Large intestine (tissue), 12 donors: ENCODE measurements around the gene WDR64. TPM values are rescaled to one million over a fixed set of nuclear protein-coding genes. Genes with fewer than 3 reads are reported as not detected.

Source experiments
- DNase-seq, 2 donors: peaks; one replicate each; pipeline versions ENCODE4 v3.0.0 to v3.0.0-alpha.2; 2013
- H3K27ac ChIP-seq: one replicate; pipeline ENCODE4 v1.5.1; 2013; ENCODE audit warnings: low read length
- H3K27me3 ChIP-seq: 2 replicates; pipeline ENCODE4 v1.6.1; 2013; ENCODE audit warnings: low read length; ENCODE audit not compliant: control insufficient read depth, insufficient read depth
- H3K36me3 ChIP-seq: 2 replicates; pipeline ENCODE4 v1.6.1; 2013; ENCODE audit warnings: low read length; ENCODE audit not compliant: control insufficient read depth, insufficient read depth
- H3K4me1 ChIP-seq: one replicate; pipeline ENCODE4 v1.6.1; 2013; ENCODE audit warnings: low read length; ENCODE audit not compliant: control insufficient read depth, insufficient read depth
- H3K4me3 ChIP-seq: one replicate; pipeline ENCODE4 v1.5.1; 2013; ENCODE audit warnings: low read length
- H3K9me3 ChIP-seq: one replicate; pipeline ENCODE4 v1.6.1; 2013; ENCODE audit warnings: mild to moderate bottlenecking, low read depth, low read length, moderate library complexity; ENCODE audit not compliant: control insufficient read depth
- WGBS: methylation state at CpG from one replicate; pipeline ENCODE4 v1.1.5; 2013; ENCODE audit warnings: low lambda C conversion rate; ENCODE audit not compliant: insufficient coverage; 5-methylcytosine and 5-hydroxymethylcytosine counted together
- long read RNA-seq, 11 donors: transcript quantifications; one replicate each; lab custom pipeline, GENCODE V29; 2026
- polyA plus RNA-seq: library from polyadenylated mRNA; unstranded; fragments of 120-200 nt; gene quantifications from one replicate; pipeline ENCODE4 v1.2.1, GENCODE V29; 2013

Gene WDR64
- polyA plus RNA-seq, result 0.03 TPM
- long read RNA-seq, donor 1, result 0 reads
- long read RNA-seq, donor 2, result 0 reads
- long read RNA-seq, donor 3, result 0 reads
- long read RNA-seq, donor 4, result 0 reads
- long read RNA-seq, donor 5, result 0 reads
- long read RNA-seq, donor 6, result 0 reads
- long read RNA-seq, donor 7, result 0 reads
- long read RNA-seq, donor 8, result 0 reads
- long read RNA-seq, donor 9, result 0 reads
- long read RNA-seq, donor 10, result 0 reads
- long read RNA-seq, donor 11, result 0 reads

DNA sequence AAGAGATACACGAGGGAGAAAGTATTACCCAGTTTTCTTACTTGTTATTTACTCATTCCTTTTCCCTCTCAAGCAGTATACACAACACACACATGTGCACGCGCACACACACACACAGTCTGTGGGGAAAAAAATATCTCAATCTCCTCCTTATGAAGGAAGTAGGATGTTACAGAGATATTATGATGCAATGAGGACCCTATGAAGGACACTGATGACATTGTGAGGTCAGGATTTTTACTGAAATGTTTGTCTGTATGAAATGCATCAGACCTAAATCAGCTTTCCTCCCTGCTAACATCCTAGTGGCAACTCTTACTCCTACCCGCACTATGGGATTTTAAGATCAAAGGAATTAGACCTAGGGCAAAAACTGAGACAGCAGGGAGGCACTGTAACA is at the start of gene WDR64:
WDR64 (plus strand) TSS at position 270 of the 400 bp plus-strand sequence. CDS start 204 bp downstream, outside the sequence.
- no peak for DNase-seq
- Histone ChIP-seq H3K4me1 (no peaks in the 10 kb centered on the region), H3K9me3 (no peaks in the 10 kb centered on the region), H3K4me3 (no peak within 1 kb of the TSS), H3K27me3 (peaks cover 2% of the 10 kb centered on the region), H3K36me3 (no peaks in the 10 kb centered on the region), H3K27ac (no peak within 1 kb of the TSS)
- WGBS, result 100% methylated on average over 1 of the region's 4 CpGs

DNA sequence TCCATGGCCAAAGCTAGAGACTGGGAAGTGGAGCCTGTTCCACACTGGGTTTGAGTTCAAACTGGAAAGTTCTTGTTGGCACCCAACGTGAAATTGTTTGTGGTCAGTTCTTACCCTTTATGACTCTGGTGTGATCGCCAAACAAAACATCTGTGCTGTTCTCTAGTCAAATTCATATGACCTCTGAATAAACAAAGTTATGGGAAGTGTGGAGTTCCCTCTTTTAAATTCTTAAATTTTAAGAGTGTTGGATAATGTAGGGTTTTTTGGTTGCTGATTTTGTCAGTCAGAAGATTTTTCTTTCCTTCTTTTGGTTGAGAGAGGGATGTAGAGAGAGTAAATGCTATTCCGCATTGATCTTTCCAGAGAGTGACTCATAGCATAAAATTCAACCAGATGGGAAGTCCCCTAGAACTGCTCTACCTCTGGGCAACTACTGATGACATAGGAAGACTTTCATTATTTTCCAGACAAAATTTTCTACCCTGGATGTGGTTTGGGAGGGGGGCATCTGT is 48.3 kb upstream of the WDR64 start:
- WGBS, result 56% methylated on average over 2 of the region's 3 CpGs
- H3K27me3 ChIP-seq, result no peaks in the 10 kb centered on the region
- H3K9me3 ChIP-seq, result no peaks in the 10 kb centered on the region
- no peak overlapping the region for H3K27ac ChIP-seq
- no peaks in the 10 kb centered on the region for H3K4me1 ChIP-seq
- H3K36me3 ChIP-seq, result no peaks in the 10 kb centered on the region
- no peak overlapping the region for H3K4me3 ChIP-seq
- no peak for DNase-seq

DNA sequence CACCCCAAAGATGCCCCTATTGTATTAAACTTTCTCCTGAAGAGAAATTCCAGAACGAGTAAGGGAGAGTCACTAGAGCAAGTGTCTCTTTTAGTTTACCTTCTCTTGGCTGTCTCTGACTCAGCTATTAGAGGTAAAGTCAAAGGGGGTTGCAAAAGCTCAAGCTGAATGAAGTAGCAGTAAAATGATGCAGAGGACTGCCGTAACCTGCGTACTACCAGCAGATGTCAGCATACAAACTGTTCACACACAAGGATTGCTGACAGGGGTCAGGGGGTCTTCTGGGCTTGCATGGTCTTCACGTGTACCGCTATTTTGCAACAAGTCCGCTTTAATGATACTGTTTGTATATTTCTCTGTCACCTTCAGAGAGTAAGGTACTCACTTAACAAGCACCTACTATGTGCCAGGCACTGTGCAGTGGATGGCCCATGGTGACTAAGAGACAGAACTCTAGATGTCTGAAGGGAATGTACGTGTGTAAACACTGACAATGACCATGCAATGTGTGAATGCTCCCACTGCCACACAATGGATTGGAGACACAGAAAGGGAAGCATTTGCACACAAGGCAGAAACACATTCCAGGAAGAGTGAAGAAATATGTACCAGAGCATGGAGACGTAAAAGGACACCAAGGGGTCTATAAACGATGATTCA is 46.8 kb upstream of the WDR64 start:
- no peak for DNase-seq
- H3K27me3 ChIP-seq, result no peaks in the 10 kb centered on the region
- no peak overlapping the region for H3K4me3 ChIP-seq
- whole genome bisulfite sequencing, result 100% methylated on average over 1 of the region's 9 CpGs
- H3K27ac ChIP-seq, result no peak overlapping the region
- H3K4me1 ChIP-seq, result no peaks in the 10 kb centered on the region
- H3K36me3 ChIP-seq, result no peaks in the 10 kb centered on the region
- no peaks in the 10 kb centered on the region for H3K9me3 ChIP-seq

- no peaks in the 10 kb centered on the region for H3K27me3 ChIP-seq
- H3K4me1 ChIP-seq, result no peaks in the 10 kb centered on the region
- no peak for DNase-seq
- WGBS, result 81% methylated on average over 5 of the region's 5 CpGs
- H3K9me3 ChIP-seq, result no peaks in the 10 kb centered on the region
- no peaks in the 10 kb centered on the region for H3K36me3 ChIP-seq
- H3K27ac ChIP-seq, result no peak overlapping the region
- no peak overlapping the region for H3K4me3 ChIP-seq
These were observed 45.5 kb upstream of the WDR64 start for GRCh38 chr1:241606544-241606943.

GRCh38 chr1:241607497-241607896 is 44.6 kb upstream of the WDR64 start:
- Histone ChIP-seq H3K36me3 (no peaks in the 10 kb centered on the region), H3K27me3 (no peaks in the 10 kb centered on the region), H3K4me1 (no peaks in the 10 kb centered on the region), H3K9me3 (no peaks in the 10 kb centered on the region), H3K4me3 (no peak overlapping the region), H3K27ac (no peak overlapping the region)
- DNase-seq, result no peak

- Histone ChIP-seq H3K36me3 (no peaks in the 10 kb centered on the region), H3K4me3 (no peak overlapping the region), H3K9me3 (no peaks in the 10 kb centered on the region), H3K27me3 (no peaks in the 10 kb centered on the region), H3K27ac (no peak overlapping the region), H3K4me1 (no peaks in the 10 kb centered on the region)
- no peak for DNase-seq
- 73% methylated on average over 2 of the region's 3 CpGs for WGBS
These were observed 43.6 kb upstream of the WDR64 start for GRCh38 chr1:241608379-241609033.

GRCh38 chr1:241610056-241610815 is 41.8 kb upstream of the WDR64 start:
- Histone ChIP-seq H3K4me3 (no peak overlapping the region), H3K9me3 (no peaks in the 10 kb centered on the region), H3K27me3 (no peaks in the 10 kb centered on the region), H3K4me1 (peaks cover 3% of the 10 kb centered on the region), H3K27ac (no peak overlapping the region), H3K36me3 (no peaks in the 10 kb centered on the region)
- 33% methylated on average over 2 of the region's 8 CpGs for WGBS
- DNase-seq, result peak in 1 of 2 donors; percentile 23

- Histone ChIP-seq H3K27me3 (no peaks in the 10 kb centered on the region), H3K4me3 (no peak overlapping the region), H3K9me3 (no peaks in the 10 kb centered on the region), H3K27ac (no peak overlapping the region), H3K4me1 (peaks cover 3% of the 10 kb centered on the region), H3K36me3 (no peaks in the 10 kb centered on the region)
- peak; percentile 47 to 62 for DNase-seq
- 7% methylated on average over 2 of the region's 3 CpGs for WGBS
These were observed 41.0 kb upstream of the WDR64 start for GRCh38 chr1:241611063-241611462.

- Histone ChIP-seq H3K9me3 (no peaks in the 10 kb centered on the region), H3K27me3 (no peaks in the 10 kb centered on the region), H3K4me1 (peaks cover 3% of the 10 kb centered on the region), H3K27ac (no peak overlapping the region), H3K36me3 (no peaks in the 10 kb centered on the region), H3K4me3 (no peak overlapping the region)
- WGBS, result 100% methylated on average over 1 of the region's 1 CpG
- DNase-seq, result no peak
These were observed 40.3 kb upstream of the WDR64 start for GRCh38 chr1:241611736-241612135.
